Gastroesophageal sphincter (tissue), 4 donors: ENCODE measurements around the gene PCSK4. TPM values are rescaled to one million over a fixed set of nuclear protein-coding genes. Genes with fewer than 3 reads are reported as not detected.
"Not testable (repeated sequence)": the region's sequence is repeated elsewhere in the genome, so short reads cannot be mapped to it uniquely, and the experiment has no call there.

Experiments used
- ATAC-seq: fragments of 150-250 bp; one replicate; pipeline ENCODE4 v1.9.1; 2016; ENCODE audit warnings: mild to moderate bottlenecking, moderate library complexity
- H3K27ac ChIP-seq, 4 donors: fragments of 200-600 bp; sonication (generic) in 3 of 4; 1 replicate in 3 of 4; 2 replicates in 1 of 4; pipeline ENCODE4 v1.5.1; 2016 to 2019
- H3K27me3 ChIP-seq: fragments of 200-600 bp; sonication (generic); one replicate; pipeline ENCODE4 v1.5.1; 2019
- H3K36me3 ChIP-seq, 2 donors: fragments of 200-600 bp; sonication (generic); one replicate each; pipeline ENCODE4 v1.5.1; 2019; ENCODE audit warnings: control low read depth in 1 of 2
- H3K4me1 ChIP-seq, 3 donors: fragments of 200-600 bp; sonication (generic); 1 replicate in 2 of 3; 2 replicates in 1 of 3; pipeline ENCODE4 v1.5.1; 2016 to 2019; ENCODE audit warnings: control low read depth in 2 of 3
- H3K4me3 ChIP-seq, 2 donors: fragments of 200-600 bp; sonication (generic); one replicate each; pipeline ENCODE4 v1.5.1; 2019; ENCODE audit warnings: mild to moderate bottlenecking in 1 of 2, moderate library complexity in 1 of 2
- H3K9me3 ChIP-seq, 3 donors: fragments of 200-600 bp; sonication (generic); one replicate each; pipeline ENCODE4 v1.5.1; 2017 to 2019; ENCODE audit warnings: control low read depth in 2 of 3
- EP300 ChIP-seq: sonication (generic); formaldehyde crosslinking; IDR thresholded peaks from one replicate; pipeline ENCODE4 v1.6.1; 2017; ENCODE audit warnings: antibody characterized with exemption, mild to moderate bottlenecking
- POLR2A ChIP-seq, 2 donors: fragments of 450-650 bp; IDR thresholded peaks; one replicate each; pipeline ENCODE4 v1.6.1; 2017; ENCODE audit warnings: antibody characterized with exemption in 2 of 2, mild to moderate bottlenecking in 2 of 2, moderate library complexity in 1 of 2
- POLR2AphosphoS5 ChIP-seq: sonication (generic); formaldehyde crosslinking; IDR thresholded peaks from one replicate; pipeline ENCODE4 v1.6.1; 2017; ENCODE audit warnings: antibody characterized with exemption
- WGBS, 2 donors: methylation state at CpG; one replicate each; pipeline ENCODE4 v1.1.5; 2018; ENCODE audit warnings: low coverage in 1 of 2; 5-methylcytosine and 5-hydroxymethylcytosine counted together
- total RNA-seq, 4 donors: library from RNA; depleted of rRNA; stranded (reverse); fragments of >200 nt; gene quantifications; one replicate each; pipeline ENCODE4 v1.1.0, GENCODE V29; 2016
- TF ChIP-seq, protein P1 (sequence below), 4 experiments: fragments of 200-600 bp in 2 of 4; fragments of 450-650 bp in 2 of 4; sonication (generic) in 1 of 4; IDR thresholded peaks; one replicate each; pipeline ENCODE4 v1.5.1; 2017 to 2019; ENCODE audit warnings: antibody characterized with exemption in 4 of 4, mild to moderate bottlenecking in 2 of 4, moderate library complexity in 2 of 4

PCSK4 gene
- total RNA-seq, 4 donors from 2014 or later: 0.94 to 2.2 (median 2.0) TPM

GRCh38 chr19:1522838-1523237, 32.7 kb upstream of the PCSK4 start:
- peaks cover 0 to 12% (median 0%) of the 10 kb centered on the region in 3 donors for H3K4me1 ChIP-seq
- no peak for TF ChIP-seq EP300
- no peak for TF ChIP-seq POLR2AphosphoS5
- TF ChIP-seq, protein P1, sequence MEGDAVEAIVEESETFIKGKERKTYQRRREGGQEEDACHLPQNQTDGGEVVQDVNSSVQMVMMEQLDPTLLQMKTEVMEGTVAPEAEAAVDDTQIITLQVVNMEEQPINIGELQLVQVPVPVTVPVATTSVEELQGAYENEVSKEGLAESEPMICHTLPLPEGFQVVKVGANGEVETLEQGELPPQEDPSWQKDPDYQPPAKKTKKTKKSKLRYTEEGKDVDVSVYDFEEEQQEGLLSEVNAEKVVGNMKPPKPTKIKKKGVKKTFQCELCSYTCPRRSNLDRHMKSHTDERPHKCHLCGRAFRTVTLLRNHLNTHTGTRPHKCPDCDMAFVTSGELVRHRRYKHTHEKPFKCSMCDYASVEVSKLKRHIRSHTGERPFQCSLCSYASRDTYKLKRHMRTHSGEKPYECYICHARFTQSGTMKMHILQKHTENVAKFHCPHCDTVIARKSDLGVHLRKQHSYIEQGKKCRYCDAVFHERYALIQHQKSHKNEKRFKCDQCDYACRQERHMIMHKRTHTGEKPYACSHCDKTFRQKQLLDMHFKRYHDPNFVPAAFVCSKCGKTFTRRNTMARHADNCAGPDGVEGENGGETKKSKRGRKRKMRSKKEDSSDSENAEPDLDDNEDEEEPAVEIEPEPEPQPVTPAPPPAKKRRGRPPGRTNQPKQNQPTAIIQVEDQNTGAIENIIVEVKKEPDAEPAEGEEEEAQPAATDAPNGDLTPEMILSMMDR (IDR thresholded peaks at IDR 0.05): no peak
- no peak for TF ChIP-seq POLR2A (IDR thresholded peaks at IDR 0.05)
- no peak overlapping the region for H3K27ac ChIP-seq
- no peak overlapping the region for H3K4me3 ChIP-seq
- no CpG with 5 or more reads among the region's 18 CpGs for WGBS, 2 donors
- no peaks in the 10 kb centered on the region for H3K36me3 ChIP-seq
- ATAC-seq: no peak
- peaks cover 69% of the 10 kb centered on the region for H3K27me3 ChIP-seq
- H3K9me3 ChIP-seq: no peaks in the 10 kb centered on the region

GRCh38 chr19:1522061-1522460, 31.9 kb upstream of the PCSK4 start:
- Histone ChIP-seq H3K4me3 (no peak overlapping the region), H3K4me1 (peaks cover 0 to 12% (median 0%) of the 10 kb centered on the region in 3 donors), H3K27ac (no peak overlapping the region), H3K9me3 (no peaks in the 10 kb centered on the region), H3K36me3 (no peaks in the 10 kb centered on the region), H3K27me3 (peaks cover 61% of the 10 kb centered on the region)
- ATAC-seq: no peak
- TF ChIP-seq POLR2A (IDR thresholded peaks at IDR 0.05) (no peak), EP300 (no peak), POLR2AphosphoS5 (no peak)
- TF ChIP-seq, protein P1 (IDR thresholded peaks at IDR 0.05): no peak
- 80 to 81% methylated on average over 1 to 5 of the region's 10 CpGs for WGBS, 2 donors

GRCh38 chr19:1521636-1522035, 31.5 kb upstream of the PCSK4 start:
- ATAC-seq: no peak
- Histone ChIP-seq H3K4me3 (no peak overlapping the region), H3K4me1 (peaks cover 0 to 12% (median 0%) of the 10 kb centered on the region in 3 donors), H3K27me3 (peaks cover 59% of the 10 kb centered on the region), H3K36me3 (no peaks in the 10 kb centered on the region), H3K9me3 (no peaks in the 10 kb centered on the region), H3K27ac (no peak overlapping the region)
- TF ChIP-seq EP300 (no peak), POLR2A (IDR thresholded peaks at IDR 0.05) (no peak), POLR2AphosphoS5 (no peak)
- TF ChIP-seq, protein P1 (IDR thresholded peaks at IDR 0.05): no peak
- WGBS, 2 donors: 40% methylated on average over 5 of the region's 14 CpGs; no CpG with 5 or more reads in 1 of the 2 donors

DNA sequence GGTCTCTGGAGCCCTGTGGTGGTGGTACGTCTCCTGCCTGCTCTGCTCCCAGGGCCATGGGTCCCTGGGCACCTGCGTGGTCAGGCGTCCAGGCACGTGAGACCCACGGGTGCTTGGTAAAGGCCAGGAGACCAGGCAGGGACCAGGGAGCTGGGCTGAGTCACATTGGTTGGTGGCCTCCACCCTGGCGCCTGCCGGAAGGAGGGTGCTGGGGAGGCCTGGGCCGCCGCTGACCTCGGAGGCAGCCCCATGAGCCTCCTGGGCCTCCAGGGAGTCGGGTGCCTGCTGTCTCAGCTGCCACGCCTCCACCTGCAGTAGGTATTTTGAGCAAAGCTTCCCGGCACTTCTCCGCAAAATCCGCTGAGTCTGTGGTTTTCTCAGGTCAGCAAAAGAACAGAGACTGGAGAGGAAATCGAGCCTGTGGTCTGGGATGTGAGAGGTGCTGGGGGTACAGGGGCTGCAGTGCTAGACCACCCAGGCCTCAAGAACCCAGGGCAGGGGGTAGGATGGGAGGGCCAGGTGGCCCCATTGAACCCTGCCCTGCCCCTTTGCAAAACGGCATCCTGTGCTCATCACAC, 30.1 kb upstream of the PCSK4 start:
- no peaks in the 10 kb centered on the region for H3K9me3 ChIP-seq
- H3K27ac ChIP-seq: no peak overlapping the region
- peaks cover 0 to 12% (median 0%) of the 10 kb centered on the region in 3 donors for H3K4me1 ChIP-seq
- H3K27me3 ChIP-seq: peaks cover 59% of the 10 kb centered on the region
- TF ChIP-seq EP300 (no peak), POLR2A (IDR thresholded peaks at IDR 0.05) (no peak), POLR2AphosphoS5 (no peak)
- TF ChIP-seq, protein P1 (IDR thresholded peaks at IDR 0.05): no peak
- no peak for ATAC-seq
- H3K36me3 ChIP-seq: no peaks in the 10 kb centered on the region
- no peak overlapping the region for H3K4me3 ChIP-seq
- 67 to 86% methylated on average over 1 of the region's 17 CpGs for WGBS, 2 donors

GRCh38 chr19:1519802-1520201, 29.7 kb upstream of the PCSK4 start:
- WGBS, 2 donors: 80% methylated on average over 2 of the region's 8 CpGs; no CpG with 5 or more reads in 1 of the 2 donors
- not testable (repeated sequence) for H3K9me3 ChIP-seq, ATAC-seq, H3K27ac ChIP-seq, H3K36me3 ChIP-seq, H3K4me3 ChIP-seq
- Histone ChIP-seq H3K4me1 (peaks cover 0 to 12% (median 0%) of the 10 kb centered on the region in 3 donors), H3K27me3 (peaks cover 59% of the 10 kb centered on the region)
